ENCODE data around the gene CENPB.
A peak's percentile ranks its signal among the peaks of the same experiment; 100 is the strongest.

The CENPB gene

DNA sequence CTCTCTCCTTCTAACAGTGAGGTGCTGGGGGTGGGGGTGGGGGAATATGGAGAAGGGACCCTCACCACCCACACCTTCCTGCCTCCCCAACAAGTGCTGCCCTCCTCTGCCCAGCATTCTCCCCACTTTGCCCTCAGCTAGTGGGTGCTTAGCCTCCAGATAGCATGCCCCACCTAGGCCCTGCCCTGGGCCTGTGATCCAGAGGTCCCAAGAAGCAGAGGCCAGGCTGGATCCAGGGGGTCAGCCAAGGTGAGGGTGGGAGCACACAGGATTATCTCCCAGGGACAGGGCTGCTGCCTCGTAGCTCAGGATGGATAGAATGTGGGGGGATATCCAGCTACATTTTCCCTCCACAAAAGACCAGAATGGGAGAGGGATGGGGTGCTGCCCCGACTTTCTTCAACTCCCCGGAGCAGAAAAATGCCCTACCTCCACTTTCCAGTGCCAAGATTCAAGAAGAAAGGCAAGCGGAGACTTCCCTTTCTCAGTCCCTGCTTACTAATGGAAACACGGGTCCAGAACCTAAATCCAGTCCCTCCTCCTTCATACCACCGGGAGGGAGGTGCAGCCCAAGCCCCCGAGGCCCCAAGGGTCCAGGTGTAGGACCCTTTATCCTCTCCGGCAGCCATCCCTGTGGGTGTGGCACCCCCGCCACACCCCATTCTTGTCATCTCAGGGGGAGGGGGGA, 20.0 kb downstream of the CENPB start:
- DNase-seq (ENCODE audit: low spot score), result no peak

DNA sequence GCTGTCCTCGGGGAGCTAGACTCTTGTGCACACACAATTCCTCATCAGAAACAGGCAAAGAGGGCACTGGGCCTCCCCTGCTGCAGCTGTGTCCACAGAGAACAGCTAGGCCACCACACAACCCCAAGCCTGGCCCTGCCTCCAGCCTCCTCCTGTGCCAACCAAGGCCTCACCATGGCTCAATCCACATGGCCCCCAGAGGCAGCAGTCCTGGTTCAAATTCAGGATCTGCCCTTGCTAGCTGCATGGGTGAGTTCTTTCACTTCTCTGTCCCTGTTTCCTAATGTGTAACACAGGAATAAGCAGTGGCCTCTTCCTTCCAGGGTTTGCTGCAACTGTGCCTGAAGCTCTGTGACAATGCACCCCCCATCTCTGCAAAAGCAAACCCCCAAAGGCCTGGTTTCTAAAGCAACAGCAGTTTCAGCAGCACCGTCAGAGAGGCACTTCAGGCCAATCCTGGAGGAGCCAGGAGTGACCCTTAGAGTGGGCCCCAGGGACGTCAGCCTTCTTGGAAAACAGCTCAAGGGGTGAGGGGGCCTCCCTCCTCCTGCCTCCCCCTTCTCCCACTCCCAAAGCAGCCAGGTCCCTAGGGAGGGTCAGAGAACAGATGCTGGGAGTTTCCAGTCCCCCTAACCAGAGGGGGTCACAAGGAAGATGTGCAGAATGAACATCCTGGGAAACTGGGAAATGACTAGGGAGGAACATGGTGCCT, 21.2 kb downstream of the CENPB start:
- DNase-seq (ENCODE audit: low spot score), result no peak

DNA sequence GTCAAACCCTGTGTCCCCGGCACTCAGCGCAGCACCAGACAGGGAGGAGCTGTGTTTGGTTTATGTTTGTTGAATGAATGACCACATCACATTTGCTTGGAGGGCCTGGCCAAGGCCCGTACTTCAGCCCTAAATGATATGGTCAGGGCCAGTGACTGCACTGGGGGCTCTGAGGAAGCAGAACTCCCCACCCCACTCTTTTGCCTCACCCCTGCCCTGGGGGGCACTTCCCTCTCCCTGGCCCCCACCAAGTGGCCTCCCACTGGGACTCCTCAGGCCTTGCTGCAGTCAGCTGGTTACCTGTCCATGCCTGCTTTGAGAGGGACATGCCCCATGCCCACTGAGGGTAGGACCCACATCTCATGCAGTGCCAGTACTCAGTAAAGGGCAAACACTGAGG, 21.9 kb downstream of the CENPB start:
- DNase-seq (ENCODE audit: low spot score), result no peak

- DNase-seq (ENCODE audit: low spot score), result no peak
Measured at GRCh38 chr20:3763671-3764601, 22.6 kb downstream of the CENPB start.

DNA sequence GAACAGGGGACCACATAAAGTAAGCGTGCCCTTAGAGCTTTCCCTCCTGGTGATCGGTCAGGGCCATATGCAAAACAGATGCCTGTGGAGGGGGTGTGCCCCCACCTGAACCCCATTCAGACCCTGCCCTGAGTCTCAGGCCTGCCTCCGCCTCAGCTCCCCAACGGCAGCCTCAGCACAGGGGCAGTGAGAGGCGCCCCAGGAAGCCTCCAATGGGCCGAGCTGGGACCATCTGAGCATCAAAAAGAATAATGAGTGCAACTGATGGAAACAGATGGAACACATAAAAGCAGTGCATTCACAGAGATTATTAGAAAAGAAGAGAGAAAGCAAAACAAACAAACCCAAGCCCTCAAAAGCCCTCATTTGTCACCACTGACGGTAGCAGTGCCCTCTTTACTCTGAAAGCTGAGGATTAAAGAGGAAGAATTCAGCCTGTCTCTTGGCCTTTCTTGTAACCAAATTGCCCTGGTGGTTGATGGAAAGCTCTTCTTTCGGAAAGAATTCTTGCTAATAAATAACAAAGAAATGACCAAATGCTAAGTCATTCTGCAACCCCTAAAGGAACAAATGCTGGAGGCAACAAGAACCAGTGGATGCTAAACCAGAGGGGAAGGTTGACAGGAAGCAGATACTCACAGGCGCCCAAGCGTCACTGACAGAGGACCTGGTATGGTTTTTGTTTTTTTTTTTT, 25.7 kb downstream of the CENPB start:
- DNase-seq (ENCODE audit: low spot score), result peak; percentile 67

GRCh38 chr20:3759884-3760283, 26.7 kb downstream of the CENPB start:
- no peak for DNase-seq (ENCODE audit: low spot score)

DNA sequence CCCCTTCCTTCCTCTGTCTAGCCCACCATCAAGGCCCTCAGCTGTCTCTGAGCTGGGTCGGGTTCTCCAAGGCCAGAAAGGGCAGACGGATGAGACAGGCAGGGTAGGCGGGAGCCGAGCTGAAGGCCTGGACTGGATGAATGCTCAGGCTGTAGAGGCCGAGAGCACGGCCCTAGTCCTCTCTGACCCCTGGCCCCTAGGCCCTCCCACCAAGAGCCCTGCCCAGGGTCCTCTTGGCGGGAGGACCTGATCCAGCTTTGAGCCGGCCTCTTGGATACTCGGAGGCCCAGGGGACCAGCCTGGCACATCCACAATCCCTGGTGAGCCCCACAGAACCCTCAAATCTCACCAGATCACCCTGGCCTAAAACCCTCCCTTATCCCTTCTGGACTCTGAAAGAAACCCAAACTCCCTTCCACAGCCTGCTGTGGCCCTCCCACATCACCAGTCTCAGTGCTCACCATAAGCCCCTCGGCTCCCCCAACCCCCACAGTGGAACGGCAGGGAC, 27.2 kb downstream of the CENPB start:
- DNase-seq (ENCODE audit: low spot score), result no peak

DNA sequence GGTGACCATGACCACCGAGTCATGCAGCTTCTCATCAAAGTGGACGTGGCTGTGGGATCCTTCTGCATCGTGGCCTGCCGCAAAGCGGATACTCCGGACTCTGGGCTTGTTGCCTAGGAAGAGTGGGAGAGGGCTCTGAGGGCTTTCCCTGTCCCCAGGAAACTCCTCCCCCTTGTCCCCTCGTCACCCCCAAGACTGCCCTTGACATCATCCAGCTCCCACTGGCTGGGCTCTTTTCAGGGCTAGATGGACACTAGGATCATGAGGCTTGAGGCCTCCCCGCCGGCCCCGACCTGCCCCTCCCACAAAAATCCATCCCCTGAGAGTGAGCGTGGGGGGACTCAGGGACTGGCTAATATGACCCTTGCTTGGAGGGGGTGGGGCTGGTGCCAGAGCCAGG, 28.0 kb downstream of the CENPB start:
- DNase-seq (ENCODE audit: low spot score), result no peak

DNA sequence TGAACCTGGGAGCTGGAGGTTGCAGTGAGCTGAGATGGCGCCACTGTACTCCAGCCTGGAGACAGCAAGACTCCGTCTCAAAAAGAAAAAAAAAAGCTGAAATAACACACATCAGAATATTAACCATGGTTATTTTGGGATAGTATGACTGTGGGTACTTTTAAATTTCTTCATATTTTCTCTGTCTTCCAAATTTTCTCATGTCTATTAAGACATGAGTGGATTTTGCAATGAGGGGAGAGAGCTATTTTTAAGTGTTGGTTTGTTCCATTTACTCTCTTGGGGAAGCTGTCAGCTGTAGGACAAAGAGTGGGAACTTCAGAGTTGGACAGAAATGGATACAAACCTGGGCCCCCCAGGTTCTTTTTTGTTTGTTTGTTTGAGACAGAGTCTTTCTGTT, 29.3 kb downstream of the CENPB start:
- no peak for DNase-seq (ENCODE audit: low spot score)

DNA sequence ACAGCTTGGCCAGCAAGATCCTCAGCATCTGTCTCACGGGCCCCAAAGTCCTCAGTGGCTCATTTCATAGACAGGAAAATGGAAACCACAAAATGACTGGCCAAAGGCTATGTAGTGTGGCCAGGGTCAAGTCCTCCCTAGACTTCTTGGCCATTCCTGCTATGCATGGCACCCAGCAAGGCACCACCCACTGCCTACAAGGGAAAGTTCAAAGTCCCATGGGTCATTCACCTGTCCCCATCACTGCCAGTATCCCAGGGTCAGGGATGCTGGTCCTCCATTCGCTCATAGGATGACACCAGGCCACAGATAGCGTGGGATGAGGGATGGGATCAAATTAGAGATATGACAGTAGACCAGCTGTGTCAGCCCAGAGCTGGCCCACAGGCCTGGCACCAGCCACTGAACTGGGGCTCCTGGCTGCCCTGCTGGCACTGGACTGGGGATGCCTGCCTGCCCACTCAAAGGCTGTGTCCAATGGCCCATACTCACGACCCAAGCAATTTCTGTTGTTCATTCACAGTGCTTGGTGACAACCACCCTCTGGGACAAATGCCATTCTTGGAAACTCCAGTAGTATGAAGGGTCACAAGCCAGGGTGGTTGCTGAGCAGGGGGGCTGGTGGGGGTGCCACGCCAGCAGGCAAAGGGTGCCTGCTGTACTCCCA, 30.6 kb downstream of the CENPB start:
- DNase-seq (ENCODE audit: low spot score), result no peak

- no peak for DNase-seq (ENCODE audit: low spot score)
Measured at GRCh38 chr20:3755269-3755668, 31.3 kb downstream of the CENPB start.

DNA sequence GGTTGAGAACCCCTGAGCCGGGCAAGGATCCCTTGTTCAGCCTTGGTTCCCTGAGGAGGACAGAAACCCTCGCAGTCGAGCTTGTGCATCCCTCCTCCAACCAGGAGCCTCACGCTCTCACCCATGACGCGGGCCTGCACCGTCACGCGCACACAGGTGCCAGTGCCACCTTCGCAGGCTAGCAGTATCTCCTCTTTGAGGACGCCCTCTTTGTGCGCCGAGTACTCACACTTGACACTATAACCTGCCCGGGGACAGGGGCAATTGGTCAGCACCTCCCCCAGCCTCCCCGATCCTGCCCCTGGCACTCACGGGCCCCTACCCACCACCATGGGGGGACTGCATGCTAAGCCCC, 32.3 kb downstream of the CENPB start:
- no peak for DNase-seq (ENCODE audit: low spot score)

- no peak for DNase-seq (ENCODE audit: low spot score)
Measured at GRCh38 chr20:3753501-3754275, 32.9 kb downstream of the CENPB start.

GRCh38 chr20:3753098-3753497, 33.4 kb downstream of the CENPB start:
- DNase-seq (ENCODE audit: low spot score), result peak; percentile 59

GRCh38 chr20:3752386-3752759, 34.2 kb downstream of the CENPB start:
- no peak for DNase-seq (ENCODE audit: low spot score)

GRCh38 chr20:3751675-3752385, 34.7 kb downstream of the CENPB start:
- peak; percentile 27 for DNase-seq (ENCODE audit: low spot score)

DNA sequence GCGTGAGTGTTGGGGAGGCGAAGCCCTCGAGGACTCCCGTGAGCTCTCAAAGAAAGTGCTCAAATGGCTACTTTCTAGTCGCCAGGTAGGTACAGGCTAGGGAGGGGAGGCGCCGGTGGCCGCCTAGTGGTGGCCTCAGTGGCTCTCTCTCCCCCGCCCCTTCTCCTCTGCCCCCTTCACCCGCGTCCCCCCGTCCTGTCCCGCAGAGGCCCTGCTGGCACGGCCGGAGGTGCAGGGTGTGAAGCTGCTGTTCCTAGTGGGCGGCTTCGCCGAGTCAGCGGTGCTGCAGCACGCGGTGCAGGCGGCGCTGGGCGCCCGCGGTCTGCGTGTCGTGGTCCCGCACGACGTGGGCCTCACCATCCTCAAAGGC, 35.2 kb downstream of the CENPB start:
- DNase-seq (ENCODE audit: low spot score), result no peak

DNA sequence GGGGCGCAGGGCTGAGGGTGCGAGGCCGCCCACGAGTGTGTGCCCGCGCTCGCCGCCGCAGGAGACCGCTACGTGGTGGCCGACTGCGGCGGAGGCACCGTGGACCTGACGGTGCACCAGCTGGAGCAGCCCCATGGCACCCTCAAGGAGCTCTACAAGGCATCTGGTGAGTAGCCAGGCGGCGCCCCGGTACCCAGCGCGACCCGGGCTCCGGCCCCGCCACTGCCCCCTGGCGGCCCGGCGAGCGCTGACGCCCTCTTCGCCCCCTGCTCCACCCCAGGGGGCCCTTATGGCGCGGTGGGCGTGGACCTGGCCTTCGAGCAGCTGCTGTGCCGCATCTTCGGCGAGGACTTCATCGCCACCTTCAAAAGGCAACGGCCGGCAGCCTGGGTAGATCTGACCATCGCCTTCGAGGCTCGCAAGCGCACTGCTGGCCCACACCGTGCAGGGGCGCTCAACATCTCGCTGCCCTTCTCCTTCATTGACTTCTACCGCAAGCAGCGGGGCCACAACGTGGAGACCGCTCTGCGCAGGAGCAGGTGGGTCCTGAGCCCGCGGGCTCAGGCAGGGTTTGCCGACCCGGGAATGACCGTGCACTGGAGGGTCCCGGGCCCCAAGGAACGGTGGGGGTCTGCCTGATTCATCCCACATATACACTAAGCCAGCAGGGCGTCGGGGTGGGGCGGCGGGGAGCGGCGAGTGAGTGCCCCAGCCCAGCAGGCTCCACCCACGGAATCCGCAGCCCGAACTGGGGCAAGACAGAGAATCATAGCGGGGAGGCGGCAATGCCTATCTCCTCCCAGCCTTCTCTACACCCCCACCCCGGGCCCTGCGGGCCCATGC, 36.6 kb downstream of the CENPB start:
- peak; percentile 27 for DNase-seq (ENCODE audit: low spot score)

DNA sequence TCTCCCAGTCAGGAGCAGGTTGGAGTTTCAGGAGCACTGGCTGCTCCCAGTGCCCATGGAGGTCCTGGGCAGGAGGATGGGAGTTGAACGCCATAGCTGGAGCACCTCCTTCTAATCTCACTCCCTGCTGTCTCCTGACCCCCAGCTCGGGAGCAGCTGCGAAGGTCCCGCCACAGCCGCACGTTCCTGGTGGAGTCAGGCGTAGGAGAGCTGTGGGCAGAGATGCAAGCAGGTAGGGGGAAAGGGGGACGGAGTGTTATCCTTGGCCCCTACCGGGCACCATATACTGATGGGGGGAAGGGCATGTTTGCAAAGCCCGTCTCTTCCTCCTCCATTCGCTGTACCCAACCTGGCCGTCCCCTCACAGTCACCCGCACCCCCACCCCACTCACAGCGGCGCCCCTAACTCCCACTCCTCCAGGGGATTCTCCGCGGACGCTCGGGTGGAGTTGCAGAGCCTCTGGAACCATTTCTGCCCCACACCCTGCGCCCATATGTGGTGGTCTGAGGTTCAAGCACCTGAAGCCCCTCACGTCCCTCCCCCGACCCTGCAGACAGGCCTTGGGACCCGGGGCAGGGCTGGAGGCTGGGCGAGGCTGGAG, 37.4 kb downstream of the CENPB start:
- DNase-seq (ENCODE audit: low spot score), result no peak
